MM.1S (cell line): ENCODE results near the gene ADGRV1.

Experiments
- EZH2 ChIP-seq: fragments of 300-600 bp; sonication (generic); optimal IDR thresholded peaks from 2 replicates; pipeline ENCODE3; 2017; ENCODE audit warnings: low read depth, mild to moderate bottlenecking, antibody characterized with exemption, low read length, mixed read lengths
- EZH2phosphoT487 ChIP-seq: fragments of 300-600 bp; sonication (generic); IDR thresholded peaks from 2 replicates; pipeline ENCODE4 v1.6.1; 2018; ENCODE audit warnings: antibody characterized with exemption, low read length
- TF ChIP-seq, protein P1 (sequence below): fragments of 300-600 bp; sonication (generic); IDR thresholded peaks from 2 replicates; pipeline ENCODE4 v1.5.1; 2016; ENCODE audit warnings: antibody characterized with exemption, low read length, mixed read lengths

DNA sequence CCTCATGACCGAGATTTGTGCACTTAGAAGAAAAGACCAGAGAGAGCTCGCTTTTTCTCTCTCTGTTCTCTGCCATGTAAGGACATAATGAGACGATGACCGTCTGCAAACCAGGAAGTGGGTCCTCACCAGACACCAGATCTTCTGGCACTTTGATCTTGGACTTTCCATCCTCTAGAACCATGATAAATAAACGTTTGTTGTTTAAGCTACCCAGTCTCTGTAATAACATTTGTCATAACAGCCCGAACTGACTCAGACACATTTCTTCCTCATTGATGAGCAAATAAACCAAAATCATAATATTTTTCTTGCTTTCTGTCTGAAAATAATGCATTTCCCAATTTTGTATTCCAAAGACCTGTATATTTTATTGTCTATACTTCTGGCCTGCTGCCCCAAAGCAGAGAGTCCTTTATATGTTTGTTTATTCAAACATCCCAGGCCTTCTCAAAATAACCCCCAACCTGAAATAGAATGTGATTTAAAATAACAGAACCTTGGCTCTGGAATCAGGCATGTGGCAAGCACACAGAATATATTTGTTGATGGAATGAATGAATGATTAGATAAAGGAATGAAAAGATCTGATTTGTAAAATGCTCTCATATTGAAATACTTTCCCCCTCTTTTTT, 396.5 kb downstream of the ADGRV1 start:
- TF ChIP-seq, protein P1, sequence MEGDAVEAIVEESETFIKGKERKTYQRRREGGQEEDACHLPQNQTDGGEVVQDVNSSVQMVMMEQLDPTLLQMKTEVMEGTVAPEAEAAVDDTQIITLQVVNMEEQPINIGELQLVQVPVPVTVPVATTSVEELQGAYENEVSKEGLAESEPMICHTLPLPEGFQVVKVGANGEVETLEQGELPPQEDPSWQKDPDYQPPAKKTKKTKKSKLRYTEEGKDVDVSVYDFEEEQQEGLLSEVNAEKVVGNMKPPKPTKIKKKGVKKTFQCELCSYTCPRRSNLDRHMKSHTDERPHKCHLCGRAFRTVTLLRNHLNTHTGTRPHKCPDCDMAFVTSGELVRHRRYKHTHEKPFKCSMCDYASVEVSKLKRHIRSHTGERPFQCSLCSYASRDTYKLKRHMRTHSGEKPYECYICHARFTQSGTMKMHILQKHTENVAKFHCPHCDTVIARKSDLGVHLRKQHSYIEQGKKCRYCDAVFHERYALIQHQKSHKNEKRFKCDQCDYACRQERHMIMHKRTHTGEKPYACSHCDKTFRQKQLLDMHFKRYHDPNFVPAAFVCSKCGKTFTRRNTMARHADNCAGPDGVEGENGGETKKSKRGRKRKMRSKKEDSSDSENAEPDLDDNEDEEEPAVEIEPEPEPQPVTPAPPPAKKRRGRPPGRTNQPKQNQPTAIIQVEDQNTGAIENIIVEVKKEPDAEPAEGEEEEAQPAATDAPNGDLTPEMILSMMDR = no peak
- TF ChIP-seq EZH2 = no peak
- TF ChIP-seq EZH2phosphoT487 = no peak
